Measurements from ENCODE around the gene ETFDH.
"Not testable (repeated sequence)": the region's sequence is repeated elsewhere in the genome, so short reads cannot be mapped to it uniquely, and the experiment has no call there.

Gene ETFDH

DNA sequence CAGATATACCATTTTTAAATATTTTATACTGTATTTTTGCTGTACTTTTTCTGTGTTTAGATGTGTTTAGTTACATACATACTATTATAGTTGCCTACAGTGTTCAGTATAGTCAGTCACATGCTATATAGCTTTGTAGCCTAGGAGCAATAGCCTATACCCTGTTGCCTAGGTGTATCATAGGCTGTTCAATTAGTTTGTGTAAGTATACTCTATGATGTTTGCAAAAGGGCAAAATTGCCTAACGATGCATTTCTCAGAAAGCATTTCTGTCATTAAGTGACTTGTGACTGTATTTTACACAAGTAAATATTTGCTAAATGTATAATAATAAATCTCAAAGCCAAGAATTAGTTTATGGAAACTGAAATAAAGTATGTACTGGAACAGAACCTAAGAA is 9.5 kb downstream of the ETFDH start:
- no peak for DNase-seq

GRCh38 chr4:158682066-158682465 is 10.0 kb downstream of the ETFDH start:
- DNase-seq, result no peak

GRCh38 chr4:158688813-158689212 is 16.7 kb downstream of the ETFDH start:
- no peak for DNase-seq

DNA sequence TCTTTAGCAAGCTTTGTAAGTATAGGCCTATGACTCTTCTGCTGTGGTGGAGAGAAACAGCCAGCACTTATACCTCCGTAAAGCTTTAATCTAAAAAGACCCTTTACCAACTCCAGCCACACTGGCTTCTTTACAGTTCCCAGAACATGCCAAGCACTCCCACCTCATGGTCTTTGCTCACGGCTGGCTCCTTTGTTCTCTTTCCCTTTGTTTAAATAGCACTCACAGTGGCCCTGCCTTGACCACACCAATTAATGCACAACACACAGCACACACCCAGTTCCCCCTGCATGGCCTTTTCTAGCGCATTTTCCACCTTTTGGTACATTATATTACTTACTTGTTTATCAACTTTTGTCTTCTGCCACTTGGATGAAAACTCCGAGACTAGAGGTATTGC is 32.2 kb downstream of the ETFDH start:
- DNase-seq, result no peak

- DNase-seq, result no peak
Observed at GRCh38 chr4:158710814-158711213, 38.7 kb downstream of the ETFDH start.

GRCh38 chr4:158712622-158713021 is 40.5 kb downstream of the ETFDH start:
- not testable (repeated sequence) for DNase-seq

- no peak for DNase-seq
Observed at GRCh38 chr4:158714937-158715336, 42.8 kb downstream of the ETFDH start.

DNA sequence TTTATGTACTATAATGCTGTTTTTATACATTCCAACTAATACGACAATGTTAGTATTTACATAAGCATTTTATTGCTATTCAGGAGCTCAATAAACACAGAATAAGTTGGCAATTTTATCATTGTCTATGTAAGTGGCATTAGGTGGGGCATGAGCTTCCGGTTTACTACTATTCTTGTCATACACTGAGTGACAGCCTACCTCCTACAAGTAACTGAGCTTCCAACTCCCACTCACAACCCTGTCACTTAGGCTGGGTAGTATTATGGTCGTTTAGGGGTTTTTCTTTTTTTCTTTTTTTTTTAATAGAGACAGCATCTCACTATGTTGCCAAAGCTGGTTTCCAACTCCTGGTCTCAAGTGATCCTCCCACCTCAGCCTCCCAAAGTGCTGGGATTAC is 43.7 kb downstream of the ETFDH start:
- DNase-seq, result no peak

DNA sequence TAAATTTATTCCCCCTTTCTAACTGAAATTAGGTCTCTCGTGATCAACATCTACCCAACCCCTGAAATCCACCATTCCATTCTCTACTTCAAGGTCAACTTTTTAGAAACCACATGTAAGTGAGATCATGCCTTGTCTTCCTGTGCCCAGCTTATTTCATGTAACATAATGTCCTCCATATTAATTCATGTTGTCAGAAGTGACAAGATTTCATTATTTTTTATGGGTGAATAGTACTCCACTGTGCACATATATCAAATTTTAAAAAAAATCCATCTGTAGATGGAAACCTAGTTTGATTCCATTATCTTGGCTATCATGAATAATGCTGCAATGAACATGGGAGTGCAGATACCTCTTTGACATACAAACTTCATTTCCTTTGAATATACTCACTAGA is 49.6 kb downstream of the ETFDH start:
- DNase-seq, result no peak

DNA sequence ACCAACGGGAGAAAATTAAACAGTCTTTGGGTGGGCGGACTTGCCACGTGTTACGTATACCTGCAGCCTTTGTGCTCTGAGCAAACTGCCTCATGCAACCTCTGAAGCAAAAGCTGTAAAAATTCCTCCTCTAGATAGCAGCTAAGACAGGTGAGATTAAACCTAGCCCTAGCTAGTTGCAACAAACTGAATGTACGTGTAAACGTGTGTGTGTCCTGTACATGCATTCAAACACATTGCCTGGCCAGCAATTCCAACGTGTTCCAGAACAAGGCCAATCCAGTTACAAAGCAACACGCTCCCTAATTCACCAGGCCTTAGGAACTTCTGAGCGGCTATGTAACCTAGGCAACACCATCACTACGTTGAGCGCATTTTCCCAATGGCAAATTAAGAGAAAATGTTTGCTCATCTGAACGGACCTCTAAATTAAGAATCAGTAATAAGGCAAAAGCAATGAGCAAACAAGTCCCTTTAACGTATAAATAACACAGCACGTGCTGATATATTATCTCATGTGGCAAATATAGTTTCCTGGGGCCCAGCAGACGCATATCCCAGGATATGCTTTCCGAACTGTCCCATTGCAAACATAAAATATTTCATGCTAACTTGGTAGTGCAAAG is 50.3 kb downstream of the ETFDH start:
- no peak for DNase-seq

DNA sequence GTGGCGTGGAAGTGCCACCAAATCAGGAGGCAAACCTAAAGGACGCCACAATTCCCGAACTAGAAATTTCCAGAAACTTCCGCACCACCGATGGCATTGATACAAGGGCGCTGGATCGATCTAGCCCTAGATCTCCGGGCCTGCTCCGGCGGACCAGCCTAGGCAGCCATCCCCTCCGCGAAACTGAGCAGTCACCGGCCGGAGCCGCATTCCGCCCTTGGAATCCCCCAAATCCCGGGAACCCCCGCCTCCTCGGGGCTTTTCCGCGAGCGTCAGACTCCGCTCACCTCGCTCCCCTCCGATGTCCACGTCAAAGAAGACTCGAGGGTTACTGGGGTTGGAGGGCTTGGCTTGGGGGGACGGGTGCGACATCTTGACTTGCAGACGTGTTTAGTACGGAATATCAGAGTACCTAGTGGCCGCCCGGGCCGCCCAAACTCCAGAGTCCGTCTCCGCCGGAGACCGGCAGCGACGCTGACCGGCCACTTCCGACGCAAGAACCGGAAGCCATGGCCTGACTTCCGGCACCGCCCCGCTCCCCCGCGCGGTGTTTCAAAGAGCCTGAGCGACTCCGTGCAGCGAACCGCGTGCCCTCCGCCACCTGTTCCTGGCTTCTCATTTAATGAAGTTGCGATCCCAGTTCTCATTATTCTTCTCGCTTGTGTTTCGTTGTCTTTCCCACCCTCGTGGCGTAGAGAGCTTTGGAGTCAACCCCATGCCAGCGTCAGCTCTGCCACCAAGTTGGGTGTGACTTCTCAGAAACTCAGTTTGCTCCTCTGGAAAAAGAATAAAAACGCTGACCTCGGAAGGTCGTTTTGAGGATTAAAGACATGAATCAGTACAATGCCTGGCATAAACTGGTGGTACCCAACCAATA is 51.1 kb downstream of the ETFDH start, which contains the start of gene PPID:
PPID (minus strand) TSS at position 480 of the 877 bp plus-strand sequence; CDS start at position 372, 108 bp downstream.
- DNase-seq, result peak; percentile 49 to 84

GRCh38 chr4:158724637-158725036 is 52.5 kb downstream of the ETFDH start:
- DNase-seq, result no peak

- no peak for DNase-seq
Observed at GRCh38 chr4:158726633-158727032, 54.5 kb downstream of the ETFDH start.

GRCh38 chr4:158728236-158728635 is 56.1 kb downstream of the ETFDH start:
- no peak for DNase-seq

GRCh38 chr4:158729716-158730559 is 57.8 kb downstream of the ETFDH start:
- peak; percentile 6 to 49 for DNase-seq

DNA sequence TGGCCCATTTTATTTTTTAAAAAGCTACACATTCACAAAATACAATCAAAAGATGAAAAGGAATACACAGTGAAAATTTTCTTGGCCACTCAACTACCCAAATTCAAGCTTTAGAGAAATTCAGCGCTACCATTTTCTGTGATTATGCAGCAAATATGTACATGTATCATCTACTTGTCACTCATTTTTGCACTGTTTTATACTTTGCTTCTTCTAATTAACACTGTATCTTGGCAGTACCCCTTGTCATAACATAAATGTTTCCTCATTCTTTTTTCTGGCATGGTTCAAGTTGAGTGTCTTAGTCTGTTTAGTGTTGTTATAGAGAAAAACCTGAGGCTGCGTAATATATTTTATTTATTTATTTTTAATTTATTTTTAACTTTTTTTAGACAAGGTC is 66.8 kb downstream of the ETFDH start:
- DNase-seq, result no peak

DNA sequence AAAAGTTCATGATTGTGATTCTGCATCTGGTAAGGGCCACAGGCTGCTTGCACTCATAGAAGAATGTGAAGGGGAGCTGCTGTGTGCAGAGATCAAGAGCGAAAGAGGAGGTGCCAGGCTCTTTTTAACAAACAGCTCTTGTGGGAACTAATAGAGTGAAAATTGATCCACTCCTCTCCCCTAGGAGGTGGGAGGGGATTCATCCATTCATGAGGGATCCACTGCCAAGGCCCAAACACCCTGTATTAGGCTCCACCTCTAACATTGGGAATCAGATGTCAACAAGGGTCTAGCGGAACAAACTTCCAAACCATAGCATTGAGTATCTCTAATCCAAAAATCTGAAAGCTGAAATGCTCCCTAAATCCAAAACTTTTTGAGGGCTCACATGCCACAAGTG is 67.5 kb downstream of the ETFDH start:
- no peak for DNase-seq

- no peak for DNase-seq
Observed at GRCh38 chr4:158741326-158742021, 69.4 kb downstream of the ETFDH start.

GRCh38 chr4:158746537-158746936 is 74.4 kb downstream of the ETFDH start:
- DNase-seq, result not testable (repeated sequence)

DNA sequence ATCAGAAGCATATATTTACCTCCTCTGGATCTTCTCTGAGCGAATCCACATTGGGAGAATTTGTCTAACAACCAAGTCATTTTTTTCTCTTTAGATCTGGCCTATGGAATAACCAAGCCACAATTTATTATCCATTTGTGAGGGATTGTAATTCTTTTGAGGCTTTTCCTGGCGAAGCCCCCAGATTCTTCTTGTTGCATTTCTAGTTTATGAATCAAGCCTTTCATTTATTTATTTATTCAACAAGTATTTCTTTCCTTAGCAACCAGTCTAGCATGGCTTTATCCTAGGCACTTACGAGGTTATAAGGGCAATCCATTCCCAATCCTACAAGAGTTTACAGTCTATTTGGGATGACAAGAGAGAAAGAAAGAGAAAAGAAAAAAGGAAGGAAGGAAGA is 78.3 kb downstream of the ETFDH start:
- no peak for DNase-seq

DNA sequence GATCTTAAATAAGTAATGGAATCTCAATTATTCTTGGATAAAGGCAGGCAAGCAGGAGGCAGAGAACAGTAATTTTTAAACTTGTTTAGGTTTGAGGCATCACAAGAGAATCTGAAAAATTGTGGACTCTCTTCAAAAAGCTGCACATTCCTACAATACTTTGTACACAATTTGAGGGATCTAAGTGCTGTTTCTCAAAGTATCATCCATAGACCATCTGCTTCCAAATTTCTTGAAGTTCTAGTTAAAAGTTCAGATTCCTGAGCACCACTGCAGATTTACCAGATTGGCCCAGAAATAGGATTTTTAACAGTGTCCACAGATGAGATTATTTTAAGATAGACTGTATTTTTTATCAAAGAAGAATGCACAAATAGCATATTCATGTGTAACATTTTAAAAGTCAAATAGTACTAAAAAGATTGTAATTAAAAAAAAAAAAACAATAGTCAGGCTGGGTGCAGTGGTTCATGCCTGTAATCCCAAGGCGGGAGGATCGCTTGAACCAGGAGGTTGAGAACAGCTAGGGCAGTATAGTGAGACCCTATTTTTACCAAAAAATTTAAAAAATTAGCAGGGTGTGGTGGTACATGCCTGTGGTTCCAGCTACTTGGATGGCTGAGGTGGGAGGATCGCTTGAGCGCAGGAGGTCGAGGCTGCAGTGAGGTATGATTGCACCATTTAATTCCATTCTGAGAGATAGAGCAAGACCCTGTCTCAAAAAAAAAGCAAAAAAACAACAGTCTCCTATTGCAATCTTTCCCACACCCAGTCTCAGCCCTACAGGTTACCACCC is 82.5 kb downstream of the ETFDH start:
- no peak for DNase-seq

DNA sequence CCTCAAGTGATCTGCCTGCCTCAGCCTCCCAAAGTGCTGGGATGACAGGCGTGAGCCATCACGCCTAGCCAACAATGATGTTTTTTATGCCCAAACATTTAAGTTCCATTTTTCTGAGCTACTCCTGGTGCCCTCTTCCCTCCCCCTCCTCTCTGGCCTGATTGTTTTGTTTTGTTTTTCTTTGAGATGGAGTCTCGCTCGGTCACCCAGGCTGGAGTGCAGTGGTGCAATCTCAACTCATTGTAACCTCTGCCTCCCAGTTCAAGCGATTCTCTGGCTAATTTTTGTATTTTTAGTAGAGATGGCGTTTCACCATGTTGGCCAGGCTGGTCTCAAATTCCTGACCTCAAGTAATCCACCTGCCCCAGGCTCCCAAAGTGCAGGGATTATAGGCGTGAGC is 83.7 kb downstream of the ETFDH start:
- DNase-seq, result not testable (repeated sequence)

Measured in bone marrow (tissue), 2 donors.